K562 (cell line): ENCODE measurements around the gene RSRP1. TPM values are rescaled to one million over a fixed set of nuclear protein-coding genes. Genes with fewer than 3 reads are reported as not detected.

Experiments used
- ARNT ChIP-seq, 2 experiments: fragments of 450-650 bp; IDR thresholded peaks; 2 replicates each; pipeline ENCODE4 v1.6.1; 2016; ENCODE audit warnings: mild to moderate bottlenecking in 1 of 2
- CREB3L1 ChIP-seq: fragments of 450-650 bp; IDR thresholded peaks from 2 replicates; pipeline ENCODE4 v1.6.1; 2014; ENCODE audit warnings: low read depth, mild to moderate bottlenecking, moderate library complexity, borderline replicate concordance
- ETV1 ChIP-seq: fragments of 450-650 bp; conservative IDR thresholded peaks from 2 replicates; pipeline ENCODE4 v1.6.1; 2016; ENCODE audit warnings: missing genetic modification characterization, control low read depth, low read depth, missing compliant biosample characterization
- EWSR1 ChIP-seq: fragments of 450-650 bp; IDR thresholded peaks from 2 replicates; pipeline ENCODE4 v1.6.1; 2018; ENCODE audit warnings: borderline replicate concordance, mild to moderate bottlenecking, low read depth, moderate library complexity; ENCODE audit not compliant: partially characterized antibody
- FOXJ2 ChIP-seq: fragments of 200-800 bp; sonication (Bioruptor generic); IDR thresholded peaks from 2 replicates; pipeline ENCODE4 v1.6.1; 2016; ENCODE audit warnings: missing genetic modification characterization, missing compliant biosample characterization
- GTF2B ChIP-seq: IDR thresholded peaks from 2 replicates; pipeline ENCODE4 v1.6.1; 2011; ENCODE audit not compliant: insufficient read length; ENCODE audit errors: extremely low read depth
- HMG20A ChIP-seq: fragments of 450-650 bp; formaldehyde crosslinking; conservative IDR thresholded peaks from 2 replicates; pipeline ENCODE4 v1.4.0; 2020; ENCODE audit warnings: mild to moderate bottlenecking, mixed read lengths
- HNRNPUL1 ChIP-seq: fragments of 200-400 bp; formaldehyde crosslinking; IDR thresholded peaks from 2 replicates; pipeline ENCODE4 v1.6.1; 2017; ENCODE audit warnings: low read length
- LCOR ChIP-seq: sonication (generic); formaldehyde crosslinking; IDR thresholded peaks from 2 replicates; pipeline ENCODE4 v1.8.0; 2022; ENCODE audit warnings: mild to moderate bottlenecking, missing genetic modification reagents
- LEF1 ChIP-seq: fragments of 450-650 bp; IDR thresholded peaks from 2 replicates; pipeline ENCODE4 v1.6.1; 2016; ENCODE audit warnings: mild to moderate bottlenecking
- MCM7 ChIP-seq, 2 experiments: fragments of 450-650 bp; IDR thresholded peaks; 2 replicates each; pipeline ENCODE4 v1.6.1; 2016 to 2018
- NR2C2 ChIP-seq, 2 experiments: fragments of 200-800 bp in 1 of 2; sonication (Bioruptor generic) in 1 of 2; sonication (generic) in 1 of 2; formaldehyde crosslinking in 1 of 2; IDR thresholded peaks; 2 replicates each; pipeline versions ENCODE4 v1.6.1 to v1.8.0; 2016 to 2022; ENCODE audit warnings: mild to moderate bottlenecking in 1 of 2, missing compliant biosample characterization in 1 of 2, missing genetic modification characterization in 1 of 2, missing genetic modification reagents in 1 of 2
- SLC30A9 ChIP-seq: fragments of 250-450 bp; sonication (Bioruptor Pico); IDR thresholded peaks from 2 replicates; pipeline ENCODE4 v1.8.0; 2022; ENCODE audit warnings: mild to moderate bottlenecking, moderate library complexity
- SMAD2 ChIP-seq: fragments of 150-350 bp; IDR thresholded peaks from 2 replicates; pipeline ENCODE4 v1.6.1; 2014; ENCODE audit warnings: low read depth, mild to moderate bottlenecking, low read length
- SRSF3 ChIP-seq: fragments of 200-400 bp; formaldehyde crosslinking; IDR thresholded peaks from 2 replicates; pipeline ENCODE4 v1.6.1; 2016; ENCODE audit warnings: mild to moderate bottlenecking, low read length, moderate library complexity; ENCODE audit not compliant: insufficient read depth
- THAP7 ChIP-seq: fragments of 250-450 bp; sonication (Bioruptor Pico); IDR thresholded peaks from 2 replicates; pipeline ENCODE4 v1.5.0; 2021
- USF1 ChIP-seq: sonication (generic); formaldehyde crosslinking; IDR thresholded peaks from 2 replicates; pipeline ENCODE4 v1.9.0; 2022; ENCODE audit warnings: mild to moderate bottlenecking, missing genetic modification reagents
- ZC3H8 ChIP-seq: fragments of 450-650 bp; IDR thresholded peaks from 2 replicates; pipeline ENCODE4 v1.6.1; 2017
- ZFX ChIP-seq: sonication (generic); formaldehyde crosslinking; IDR thresholded peaks from 2 replicates; pipeline ENCODE4 v1.8.0; 2022; ENCODE audit warnings: mild to moderate bottlenecking, missing genetic modification reagents, moderate library complexity
- ZNF121 ChIP-seq: sonication (generic); formaldehyde crosslinking; conservative IDR thresholded peaks from 2 replicates; pipeline ENCODE4 v1.8.0; 2022; ENCODE audit warnings: missing genetic modification reagents
- ZNF146 ChIP-seq: IDR thresholded peaks from one replicate; pipeline ENCODE4 v1.6.1; 2018; ENCODE audit warnings: missing compliant biosample characterization; ENCODE audit not compliant: unreplicated experiment
- ZNF740 ChIP-seq, 3 experiments: fragments of 200-800 bp in 1 of 3; sonication (Bioruptor generic) in 1 of 3; sonication (generic) in 1 of 3; formaldehyde crosslinking in 1 of 3; IDR thresholded peaks; 2 replicates each; pipeline versions ENCODE4 v1.6.1 to v1.8.0; 2016 to 2022; ENCODE audit warnings: mild to moderate bottlenecking in 2 of 3, missing compliant biosample characterization in 2 of 3, missing genetic modification characterization in 2 of 3, missing genetic modification reagents in 1 of 3
- polyA plus RNA-seq, 8 experiments: library from polyadenylated mRNA; depleted of rRNA in 4 of 8; stranded (reverse) in 5 of 8; unstranded in 3 of 8; fragments of >200 nt; fragmentation: Nextera tagmentation in 2 of 8; fragmentation: Illumina TruSeq in 1 of 8; extraction: Ambion mirVana in 2 of 8; extraction: Trizol in 1 of 8; gene quantifications; 2 replicates each; pipeline versions ENCODE4 v1.2.1 to v1.2.3, GENCODE V29; 2011 to 2014; ENCODE audit warnings: inconsistent platforms in 1 of 8, missing spikeins in 1 of 8
- total RNA-seq, 7 experiments: library from RNA; depleted of rRNA in 6 of 7; stranded (reverse); fragments of >200 nt in 6 of 7; fragmentation: Illumina TruSeq in 2 of 7; extraction: Trizol in 2 of 7; gene quantifications; 2 replicates each; pipeline versions ENCODE4 v1.2.1 to v1.2.3, GENCODE V29; 2011 to 2021; ENCODE audit warnings: low replicate concordance in 1 of 7
- TF ChIP-seq, protein P1 (sequence below): fragments of 450-650 bp; formaldehyde crosslinking; IDR thresholded peaks from 2 replicates; pipeline ENCODE4 v1.4.0; 2020; ENCODE audit warnings: mild to moderate bottlenecking, mixed read lengths

RSRP1 gene
- total and polyA plus RNA-seq, 9 of the 15 experiments (the other 6 are each of a cell fraction or from before 2014, with no cell fraction given), result 27.2 to 283 (median 146) TPM

- TF ChIP-seq GTF2B (no peak), ZNF121 (no peak), ZFX (CRISPR knock-in tag) (no peak; the same call in 1 of the 2 replicates), CREB3L1 (no peak), ETV1 (0 out of 2 replicates have a peak, but pooled peaks have one; percentile 5), THAP7 (CRISPR knock-in tag) (no peak), HMG20A (CRISPR knock-in tag) (no peak), SRSF3 (no peak), ZC3H8 (no peak), ZNF740 (CRISPR knock-in tag; IDR thresholded peaks at IDR 0.05) (no peak), ZNF740 (tag; IDR thresholded peaks at IDR 0.05) (no peak), MCM7 (IDR thresholded peaks at IDR 0.05) (no peak), LEF1 (no peak), ARNT (IDR thresholded peaks at IDR 0.05) (no peak), NR2C2 (CRISPR knock-in tag; IDR thresholded peaks at IDR 0.05) (no peak), NR2C2 (tag; IDR thresholded peaks at IDR 0.05) (peak; percentile 84; the same call in 1 of the 2 replicates), LCOR (CRISPR knock-in tag) (no peak), SLC30A9 (CRISPR knock-in tag) (no peak), ZNF146 (CRISPR knock-in tag) (no peak), FOXJ2 (tag) (no peak), HNRNPUL1 (no peak), USF1 (CRISPR knock-in tag) (0 out of 2 replicates have a peak, but pooled peaks have one; percentile 8), SMAD2 (no peak), EWSR1 (no peak)
- TF ChIP-seq, protein P1, sequence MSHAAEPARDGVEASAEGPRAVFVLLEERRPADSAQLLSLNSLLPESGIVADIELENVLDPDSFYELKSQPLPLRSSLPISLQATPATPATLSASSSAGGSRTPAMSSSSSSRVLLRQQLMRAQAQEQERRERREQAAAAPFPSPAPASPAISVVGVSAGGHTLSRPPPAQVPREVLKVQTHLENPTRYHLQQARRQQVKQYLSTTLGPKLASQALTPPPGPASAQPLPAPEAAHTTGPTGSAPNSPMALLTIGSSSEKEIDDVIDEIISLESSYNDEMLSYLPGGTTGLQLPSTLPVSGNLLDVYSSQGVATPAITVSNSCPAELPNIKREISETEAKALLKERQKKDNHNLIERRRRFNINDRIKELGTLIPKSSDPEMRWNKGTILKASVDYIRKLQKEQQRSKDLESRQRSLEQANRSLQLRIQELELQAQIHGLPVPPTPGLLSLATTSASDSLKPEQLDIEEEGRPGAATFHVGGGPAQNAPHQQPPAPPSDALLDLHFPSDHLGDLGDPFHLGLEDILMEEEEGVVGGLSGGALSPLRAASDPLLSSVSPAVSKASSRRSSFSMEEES (CRISPR knock-in tag), result no peak
Observed at GRCh38 chr1:25246600-25247023, 642 bp downstream of the RSRP1 start (continued).
